GM12875 (cell line): ENCODE data around the gene RSPO4.

ENCODE experiments used
- H3K4me3 ChIP-seq: one replicate; pipeline ENCODE4 v1.5.1; 2011; ENCODE audit warnings: low read depth, low read length, control low read depth
- CTCF ChIP-seq: IDR thresholded peaks from 2 replicates; pipeline ENCODE4 v1.5.1; 2011; ENCODE audit warnings: low read depth, mild to moderate bottlenecking, control low read depth, inconsistent platforms, low read length, moderate library complexity, borderline replicate concordance; ENCODE audit not compliant: insufficient read depth

RSPO4 gene

GRCh38 chr20:926670-927069 lies 75.4 kb downstream of the RSPO4 start:
- TF ChIP-seq CTCF = no peak
- H3K4me3 ChIP-seq = no peak overlapping the region

GRCh38 chr20:925516-925915 lies 76.6 kb downstream of the RSPO4 start:
- no peak for TF ChIP-seq CTCF
- H3K4me3 ChIP-seq = no peak overlapping the region

- no peak overlapping the region for H3K4me3 ChIP-seq
- no peak for TF ChIP-seq CTCF
These were observed 77.5 kb downstream of the RSPO4 start for GRCh38 chr20:924639-925038.

- H3K4me3 ChIP-seq = no peak overlapping the region
- TF ChIP-seq CTCF = no peak
These were observed 79.3 kb downstream of the RSPO4 start for GRCh38 chr20:922781-923180.

GRCh38 chr20:921068-921467 lies 81.0 kb downstream of the RSPO4 start:
- no peak for TF ChIP-seq CTCF

GRCh38 chr20:920311-920710 lies 81.8 kb downstream of the RSPO4 start:
- no peak overlapping the region for H3K4me3 ChIP-seq
- no peak for TF ChIP-seq CTCF

More at GRCh38 chr20:921068-921467, 81.0 kb downstream of the RSPO4 start:
- H3K4me3 ChIP-seq = no peak overlapping the region

- TF ChIP-seq CTCF = no peak
These were observed 82.6 kb downstream of the RSPO4 start for GRCh38 chr20:919491-919916.

More at GRCh38 chr20:919491-919916, 82.6 kb downstream of the RSPO4 start:
- H3K4me3 ChIP-seq = no peak overlapping the region
